Fibroblast of lung (primary cell): ENCODE results near the gene COX7C. TPM values are rescaled to one million over a fixed set of nuclear protein-coding genes. Genes with fewer than 3 reads are reported as not detected.

Source experiments
- DNase-seq, 2 donors: peaks; one replicate each; pipeline versions ENCODE4 v3.0.0 to v3.0.0-alpha.2; 2010; ENCODE audit warnings: low read depth in 2 of 2
- H2AFZ ChIP-seq: 2 replicates; pipeline ENCODE4 v1.5.1; 2012; ENCODE audit warnings: low read length, control low read depth, inconsistent platforms
- H3K27ac ChIP-seq: 2 replicates; pipeline ENCODE4 v1.5.1; 2011; ENCODE audit warnings: low read length, control low read depth; ENCODE audit not compliant: insufficient read depth
- H3K27me3 ChIP-seq: 2 replicates; pipeline ENCODE4 v1.5.1; 2011; ENCODE audit warnings: mild to moderate bottlenecking, low read length; ENCODE audit not compliant: control insufficient read depth, insufficient read depth
- H3K36me3 ChIP-seq: 2 replicates; pipeline ENCODE4 v1.5.1; 2011; ENCODE audit warnings: low read length; ENCODE audit not compliant: control insufficient read depth, insufficient read depth
- H3K4me1 ChIP-seq: 2 replicates; pipeline ENCODE4 v1.5.1; 2011; ENCODE audit warnings: low read length; ENCODE audit not compliant: control insufficient read depth, insufficient read depth; ENCODE audit errors: extremely low read depth
- H3K4me2 ChIP-seq: 2 replicates; pipeline ENCODE4 v1.5.1; 2011; ENCODE audit warnings: low read length, control low read depth; ENCODE audit not compliant: insufficient read depth; ENCODE audit errors: extremely low read depth
- H3K4me3 ChIP-seq, 4 experiments: fragments of 200-600 bp in 1 of 4; sonication (generic) in 1 of 4; replicated peaks in 1 of 4; 2 replicates each; pipeline ENCODE4 v1.5.1; 2011 to 2016; ENCODE audit warnings: low read length in 4 of 4, low read depth in 3 of 4, mild to moderate bottlenecking in 3 of 4, control low read depth in 2 of 4, inconsistent platforms in 1 of 4, mixed read lengths in 1 of 4; ENCODE audit not compliant: insufficient read depth in 1 of 4; ENCODE audit errors: control extremely low read depth in 1 of 4
- H3K79me2 ChIP-seq: 2 replicates; pipeline ENCODE4 v1.5.1; 2012; ENCODE audit warnings: mild to moderate bottlenecking, low read length, inconsistent platforms; ENCODE audit not compliant: control insufficient read depth, insufficient read depth
- H3K9ac ChIP-seq: 2 replicates; pipeline ENCODE4 v1.5.1; 2011; ENCODE audit warnings: mild to moderate bottlenecking, low read length, control low read depth; ENCODE audit not compliant: insufficient read depth
- H3K9me3 ChIP-seq: 2 replicates; pipeline ENCODE4 v1.5.1; 2012; ENCODE audit warnings: low read depth, low read length; ENCODE audit not compliant: control insufficient read depth, insufficient read depth
- H4K20me1 ChIP-seq: 2 replicates; pipeline ENCODE4 v1.5.1; 2011; ENCODE audit warnings: low read length; ENCODE audit not compliant: control insufficient read depth, insufficient read depth; ENCODE audit errors: extremely low read depth
- CTCF ChIP-seq, 2 donors: IDR thresholded peaks in 1 of 2; conservative IDR thresholded peaks in 1 of 2; 1 replicate in 1 of 2; 2 replicates in 1 of 2; pipeline ENCODE4 v1.5.1; 2011 to 2012; ENCODE audit warnings: low read length in 2 of 2, control low read depth in 1 of 2, inconsistent platforms in 1 of 2, low read depth in 1 of 2, mild to moderate bottlenecking in 1 of 2
- EZH2 ChIP-seq: IDR thresholded peaks from 2 replicates; pipeline ENCODE4 v1.5.1; 2012; ENCODE audit warnings: low read length, control low read depth, mild to moderate bottlenecking; ENCODE audit errors: missing control alignments
- polyA plus RNA-seq, 2 donors: library from polyadenylated mRNA; depleted of rRNA in 1 of 2; stranded (reverse) in 1 of 2; unstranded in 1 of 2; fragments of >200 nt; gene quantifications; 2 replicates each; pipeline ENCODE4 v1.2.1, GENCODE V29; 2011 to 2012; ENCODE audit warnings: missing spikeins in 1 of 2
- total RNA-seq: library from RNA; depleted of rRNA; stranded (reverse); fragments of >200 nt; gene quantifications from 2 replicates; pipeline ENCODE4 v1.2.1, GENCODE V29; 2014

COX7C gene
- total and polyA plus RNA-seq, 2 donors (not counting 1 experiment from before 2014, with no cell fraction given), result 171 to 613 TPM

GRCh38 chr5:86572825-86573517 lies 44.8 kb upstream of the COX7C start:
- Histone ChIP-seq H3K79me2 (no peaks in the 10 kb centered on the region), H3K27me3 (no peaks in the 10 kb centered on the region), H3K9me3 (no peaks in the 10 kb centered on the region), H2AFZ (no peak overlapping the region), H3K4me2 (no peak overlapping the region), H3K36me3 (no peaks in the 10 kb centered on the region), H3K4me1 (no peaks in the 10 kb centered on the region), H3K27ac (no peak overlapping the region), H3K4me3 (no peak overlapping the region), H3K9ac (no peak overlapping the region), H4K20me1 (no peaks in the 10 kb centered on the region)
- no peak for DNase-seq
- no peak for TF ChIP-seq EZH2
- TF ChIP-seq CTCF (conservative IDR thresholded peaks at IDR 0.05 in 1 of 2, IDR thresholded peaks at IDR 0.05 in 1 of 2; ENCODE audit: low read depth in 1 of 2, low read length in 2 of 2), result no peak

- H3K27ac ChIP-seq, result no peak overlapping the region
- no peaks in the 10 kb centered on the region for H3K79me2 ChIP-seq
- TF ChIP-seq EZH2 (no peak), CTCF (conservative IDR thresholded peaks at IDR 0.05 in 1 of 2, IDR thresholded peaks at IDR 0.05 in 1 of 2; ENCODE audit: low read depth in 1 of 2, low read length in 2 of 2) (no peak)
- H3K4me3 ChIP-seq, result no peak overlapping the region
- H3K9ac ChIP-seq, result no peak overlapping the region
- no peaks in the 10 kb centered on the region for H3K36me3 ChIP-seq
- H3K4me1 ChIP-seq, result no peaks in the 10 kb centered on the region
- no peak for DNase-seq
- no peaks in the 10 kb centered on the region for H3K27me3 ChIP-seq
- no peaks in the 10 kb centered on the region for H4K20me1 ChIP-seq
- H3K9me3 ChIP-seq, result no peaks in the 10 kb centered on the region
- no peak overlapping the region for H3K4me2 ChIP-seq
- no peak overlapping the region for H2AFZ ChIP-seq
Observed at GRCh38 chr5:86579502-86579901, 38.2 kb upstream of the COX7C start.

- H3K9me3 ChIP-seq, result no peaks in the 10 kb centered on the region
- H4K20me1 ChIP-seq, result no peaks in the 10 kb centered on the region
- no peak for DNase-seq
- H3K79me2 ChIP-seq, result no peaks in the 10 kb centered on the region
- TF ChIP-seq CTCF (conservative IDR thresholded peaks at IDR 0.05 in 1 of 2, IDR thresholded peaks at IDR 0.05 in 1 of 2; ENCODE audit: low read depth in 1 of 2, low read length in 2 of 2) (no peak), EZH2 (no peak)
- H3K4me2 ChIP-seq, result no peak overlapping the region
- no peak overlapping the region for H2AFZ ChIP-seq
- H3K4me1 ChIP-seq, result no peaks in the 10 kb centered on the region
- H3K9ac ChIP-seq, result no peak overlapping the region
- no peak overlapping the region for H3K27ac ChIP-seq
- H3K27me3 ChIP-seq, result no peaks in the 10 kb centered on the region
- H3K36me3 ChIP-seq, result no peaks in the 10 kb centered on the region
- H3K4me3 ChIP-seq, result no peak overlapping the region
Observed at GRCh38 chr5:86596476-86596875, 21.3 kb upstream of the COX7C start.
